Measurements from ENCODE around the gene ECHDC3.
A peak's percentile ranks its signal among the peaks of the same experiment; 100 is the strongest.

ECHDC3 gene

GRCh38 chr10:11795101-11795920 lies 53.1 kb downstream of the ECHDC3 start:
- no peak overlapping the region for H3K4me3 ChIP-seq (ENCODE audit: control insufficient read depth in 1 of 7, extremely low read depth in 1 of 7, insufficient read depth in 4 of 7, low read depth in 2 of 7, low read length in 6 of 7)
- H3K4me1 ChIP-seq (ENCODE audit: control extremely low read depth in 1 of 4, control insufficient read depth in 4 of 4, insufficient read depth in 4 of 4, low read length in 3 of 4) = peaks cover 0 to 33% (median 23%) of the 10 kb centered on the region in 4 experiments
- CTCF ChIA-PET = interaction anchor here (0.7 to 3.8 kb wide), 6 partner anchors 9 to 253 kb away, joined by 3 to 23 read pairs (median 8); no protein-coding TSS in a partner anchor
- H3K27me3 ChIP-seq (replicated peaks in 2 of 5; ENCODE audit: control insufficient read depth in 4 of 5, insufficient read depth in 5 of 5, low read length in 4 of 5) = no peaks in the 10 kb centered on the region
- no peak for DNase-seq
- no peak overlapping the region for H3K27ac ChIP-seq (ENCODE audit: insufficient read depth in 1 of 2, low read depth in 1 of 2, low read length in 2 of 2, poor library complexity in 1 of 2, severe bottlenecking in 2 of 2)
- no peaks in the 10 kb centered on the region for H3K9me3 ChIP-seq (ENCODE audit: control extremely low read depth in 1 of 5, control insufficient read depth in 4 of 5, insufficient read depth in 2 of 5, low read depth in 1 of 5, low read length in 4 of 5)
- POLR2A ChIA-PET = interaction anchor here (0.6 kb wide), 1 partner anchor 40 kb away, joined by 5 read pairs; no protein-coding TSS in a partner anchor
- H3K36me3 ChIP-seq (ENCODE audit: control insufficient read depth in 4 of 4, insufficient read depth in 4 of 4, low read length in 3 of 4) = no peaks in the 10 kb centered on the region
- WGBS (ENCODE audit: insufficient coverage) = 97% methylated on average over 6 of the region's 25 CpGs

GRCh38 chr10:11796474-11796873 lies 54.3 kb downstream of the ECHDC3 start:
- Histone ChIP-seq H3K27me3 (replicated peaks in 2 of 5; ENCODE audit: control insufficient read depth in 4 of 5, insufficient read depth in 5 of 5, low read length in 4 of 5) (no peaks in the 10 kb centered on the region), H3K4me3 (ENCODE audit: control insufficient read depth in 1 of 7, extremely low read depth in 1 of 7, insufficient read depth in 4 of 7, low read depth in 2 of 7, low read length in 6 of 7) (no peak overlapping the region), H3K36me3 (ENCODE audit: control insufficient read depth in 4 of 4, insufficient read depth in 4 of 4, low read length in 3 of 4) (no peaks in the 10 kb centered on the region), H3K4me1 (ENCODE audit: control extremely low read depth in 1 of 4, control insufficient read depth in 4 of 4, insufficient read depth in 4 of 4, low read length in 3 of 4) (peaks cover 0 to 33% (median 23%) of the 10 kb centered on the region in 4 experiments), H3K9me3 (ENCODE audit: control extremely low read depth in 1 of 5, control insufficient read depth in 4 of 5, insufficient read depth in 2 of 5, low read depth in 1 of 5, low read length in 4 of 5) (no peaks in the 10 kb centered on the region), H3K27ac (ENCODE audit: insufficient read depth in 1 of 2, low read depth in 1 of 2, low read length in 2 of 2, poor library complexity in 1 of 2, severe bottlenecking in 2 of 2) (no peak overlapping the region)
- peak in 2 of 3 donors; percentile 21 to 40 for DNase-seq
- CTCF ChIA-PET = interaction anchor here (0.6 to 1.1 kb wide), 4 partner anchors 21 to 301 kb away, joined by 3 to 4 read pairs (median 3); no protein-coding TSS in a partner anchor
- POLR2A ChIA-PET = interaction anchor here (0.6 kb wide), 1 partner anchor 209 kb away, joined by 3 read pairs; no protein-coding TSS in a partner anchor
- no CpG with 5 or more reads among the region's 2 CpGs for WGBS (ENCODE audit: insufficient coverage)

GRCh38 chr10:11797281-11797680 lies 55.1 kb downstream of the ECHDC3 start:
- POLR2A ChIA-PET = no interaction called here
- no peaks in the 10 kb centered on the region for H3K36me3 ChIP-seq (ENCODE audit: control insufficient read depth in 4 of 4, insufficient read depth in 4 of 4, low read length in 3 of 4)
- H3K4me1 ChIP-seq (ENCODE audit: control extremely low read depth in 1 of 4, control insufficient read depth in 4 of 4, insufficient read depth in 4 of 4, low read length in 3 of 4) = peaks cover 0 to 33% (median 23%) of the 10 kb centered on the region in 4 experiments
- H3K27me3 ChIP-seq (replicated peaks in 2 of 5; ENCODE audit: control insufficient read depth in 4 of 5, insufficient read depth in 5 of 5, low read length in 4 of 5) = no peaks in the 10 kb centered on the region
- WGBS (ENCODE audit: insufficient coverage) = 94% methylated on average over 10 of the region's 10 CpGs
- no peak for DNase-seq
- H3K9me3 ChIP-seq (ENCODE audit: control extremely low read depth in 1 of 5, control insufficient read depth in 4 of 5, insufficient read depth in 2 of 5, low read depth in 1 of 5, low read length in 4 of 5) = no peaks in the 10 kb centered on the region
- CTCF ChIA-PET = interaction anchor here (0.8 to 2.0 kb wide), 6 partner anchors 10 to 49 kb away, joined by 3 to 5 read pairs (median 4); no protein-coding TSS in a partner anchor
- no peak overlapping the region for H3K4me3 ChIP-seq (ENCODE audit: control insufficient read depth in 1 of 7, extremely low read depth in 1 of 7, insufficient read depth in 4 of 7, low read depth in 2 of 7, low read length in 6 of 7)
- no peak overlapping the region for H3K27ac ChIP-seq (ENCODE audit: insufficient read depth in 1 of 2, low read depth in 1 of 2, low read length in 2 of 2, poor library complexity in 1 of 2, severe bottlenecking in 2 of 2)

GRCh38 chr10:11797847-11798633 lies 55.9 kb downstream of the ECHDC3 start:
- POLR2A ChIA-PET = interaction anchor here (0.6 kb wide), 1 partner anchor 10 kb away, joined by 3 read pairs; no protein-coding TSS in a partner anchor
- Histone ChIP-seq H3K4me3 (ENCODE audit: control insufficient read depth in 1 of 7, extremely low read depth in 1 of 7, insufficient read depth in 4 of 7, low read depth in 2 of 7, low read length in 6 of 7) (no peak overlapping the region), H3K4me1 (ENCODE audit: control extremely low read depth in 1 of 4, control insufficient read depth in 4 of 4, insufficient read depth in 4 of 4, low read length in 3 of 4) (peaks cover 0 to 33% (median 23%) of the 10 kb centered on the region in 4 experiments), H3K9me3 (ENCODE audit: control extremely low read depth in 1 of 5, control insufficient read depth in 4 of 5, insufficient read depth in 2 of 5, low read depth in 1 of 5, low read length in 4 of 5) (no peaks in the 10 kb centered on the region), H3K27ac (ENCODE audit: insufficient read depth in 1 of 2, low read depth in 1 of 2, low read length in 2 of 2, poor library complexity in 1 of 2, severe bottlenecking in 2 of 2) (peak overlapping the region; percentile 46 to 70), H3K27me3 (replicated peaks in 2 of 5; ENCODE audit: control insufficient read depth in 4 of 5, insufficient read depth in 5 of 5, low read length in 4 of 5) (no peaks in the 10 kb centered on the region), H3K36me3 (ENCODE audit: control insufficient read depth in 4 of 4, insufficient read depth in 4 of 4, low read length in 3 of 4) (no peaks in the 10 kb centered on the region)
- CTCF ChIA-PET = interaction anchor here (0.7 to 6.8 kb wide), 4 partner anchors 11 to 251 kb away, joined by 3 to 49 read pairs (median 5); partner anchors contain the start of gene PROSER2
- DNase-seq = no peak
- WGBS (ENCODE audit: insufficient coverage) = 85% methylated on average over 7 of the region's 12 CpGs

GRCh38 chr10:11798845-11799735 lies 56.9 kb downstream of the ECHDC3 start:
- CTCF ChIA-PET = interaction anchor here (0.8 to 6.8 kb wide), 5 partner anchors 9 to 21 kb away, joined by 3 to 49 read pairs (median 5); partner anchors contain the start of gene PROSER2
- H3K27me3 ChIP-seq (replicated peaks in 2 of 5; ENCODE audit: control insufficient read depth in 4 of 5, insufficient read depth in 5 of 5, low read length in 4 of 5) = no peaks in the 10 kb centered on the region
- DNase-seq = peak; percentile 84 to 91 (median 86)
- POLR2A ChIA-PET = interaction anchor here (0.6 to 1.0 kb wide), 3 partner anchors 11 to 161 kb away, joined by 3 to 4 read pairs (median 3); no protein-coding TSS in a partner anchor
- H3K27ac ChIP-seq (ENCODE audit: insufficient read depth in 1 of 2, low read depth in 1 of 2, low read length in 2 of 2, poor library complexity in 1 of 2, severe bottlenecking in 2 of 2) = peak overlapping the region; percentile 46 to 70
- H3K4me3 ChIP-seq (ENCODE audit: control insufficient read depth in 1 of 7, extremely low read depth in 1 of 7, insufficient read depth in 4 of 7, low read depth in 2 of 7, low read length in 6 of 7) = peak overlapping the region in 3 of 7 experiments; percentile 10 to 48 (median 38)
- H3K4me1 ChIP-seq (ENCODE audit: control extremely low read depth in 1 of 4, control insufficient read depth in 4 of 4, insufficient read depth in 4 of 4, low read length in 3 of 4) = peaks cover 0 to 33% (median 23%) of the 10 kb centered on the region in 4 experiments
- no peaks in the 10 kb centered on the region for H3K9me3 ChIP-seq (ENCODE audit: control extremely low read depth in 1 of 5, control insufficient read depth in 4 of 5, insufficient read depth in 2 of 5, low read depth in 1 of 5, low read length in 4 of 5)
- no peaks in the 10 kb centered on the region for H3K36me3 ChIP-seq (ENCODE audit: control insufficient read depth in 4 of 4, insufficient read depth in 4 of 4, low read length in 3 of 4)
- WGBS (ENCODE audit: insufficient coverage) = 63% methylated on average over 5 of the region's 18 CpGs

- no peak overlapping the region for H3K4me3 ChIP-seq (ENCODE audit: control insufficient read depth in 1 of 7, extremely low read depth in 1 of 7, insufficient read depth in 4 of 7, low read depth in 2 of 7, low read length in 6 of 7)
- ChIA-PET POLR2A (interaction anchor here (1.0 kb wide), 1 partner anchor 14 kb away, joined by 4 read pairs; no protein-coding TSS in a partner anchor), CTCF (interaction anchor here (6.8 kb wide), 1 partner anchor 20 kb away, joined by 49 read pairs; the partner anchor contains the start of gene PROSER2)
- WGBS (ENCODE audit: insufficient coverage) = 92% methylated on average over 9 of the region's 9 CpGs
- H3K9me3 ChIP-seq (ENCODE audit: control extremely low read depth in 1 of 5, control insufficient read depth in 4 of 5, insufficient read depth in 2 of 5, low read depth in 1 of 5, low read length in 4 of 5) = no peaks in the 10 kb centered on the region
- no peaks in the 10 kb centered on the region for H3K36me3 ChIP-seq (ENCODE audit: control insufficient read depth in 4 of 4, insufficient read depth in 4 of 4, low read length in 3 of 4)
- peaks cover 0 to 33% (median 23%) of the 10 kb centered on the region in 4 experiments for H3K4me1 ChIP-seq (ENCODE audit: control extremely low read depth in 1 of 4, control insufficient read depth in 4 of 4, insufficient read depth in 4 of 4, low read length in 3 of 4)
- peak in 1 of 3 donors; percentile 9 for DNase-seq
- no peaks in the 10 kb centered on the region for H3K27me3 ChIP-seq (replicated peaks in 2 of 5; ENCODE audit: control insufficient read depth in 4 of 5, insufficient read depth in 5 of 5, low read length in 4 of 5)
- H3K27ac ChIP-seq (ENCODE audit: insufficient read depth in 1 of 2, low read depth in 1 of 2, low read length in 2 of 2, poor library complexity in 1 of 2, severe bottlenecking in 2 of 2) = no peak overlapping the region
Observed at GRCh38 chr10:11799736-11800080, 57.5 kb downstream of the ECHDC3 start.

Data from common myeloid progenitor, CD34-positive (primary cell).